ENCODE data around the gene OR11H7. TPM values are rescaled to one million over a fixed set of nuclear protein-coding genes. Genes with fewer than 3 reads are reported as not detected.
"Not testable (repeated sequence)": the region's sequence is repeated elsewhere in the genome, so short reads cannot be mapped to it uniquely, and the experiment has no call there.

OR11H7 gene
- total and polyA plus RNA-seq, 10 donors = not detected

- no peaks in the 10 kb centered on the region for H3K27me3 ChIP-seq (replicated peaks in 1 of 7)
- 50 to 61% (median 57%) methylated on average over 5 of the region's 5 CpGs for WGBS, 5 donors
- no peak overlapping the region for H3K27ac ChIP-seq
- TF ChIP-seq POLR2AphosphoS5 (IDR thresholded peaks at IDR 0.05) (no peak), POLR2A (IDR thresholded peaks at IDR 0.05) (no peak), CTCF (IDR thresholded peaks at IDR 0.05 in 8 of 11, conservative IDR thresholded peaks at IDR 0.05 in 3 of 11) (no peak)
- H3K36me3 ChIP-seq = no peaks in the 10 kb centered on the region
- H3K4me3 ChIP-seq = no peak overlapping the region
- intact Hi-C loops (cut with DNase I; ENCODE audit: low total_unique reads) = no loop called here
- no peaks in the 10 kb centered on the region for H3K9me3 ChIP-seq
- DNase-seq = no peak
- no peaks in the 10 kb centered on the region for H3K4me1 ChIP-seq
Observed at GRCh38 chr14:20184181-20184580, 44.6 kb upstream of the OR11H7 start.

- H3K27ac ChIP-seq = no peak within 1 kb of the TSS
- intact Hi-C loops (cut with DNase I; ENCODE audit: low total_unique reads) = no loop called here
- DNase-seq = no peak
- H3K36me3 ChIP-seq = no peaks in the 10 kb centered on the region
- no peak within 1 kb of the TSS for H3K4me3 ChIP-seq
- no peaks in the 10 kb centered on the region for H3K4me1 ChIP-seq
- H3K27me3 ChIP-seq (replicated peaks in 1 of 7) = no peaks in the 10 kb centered on the region
- TF ChIP-seq POLR2A (IDR thresholded peaks at IDR 0.05) (no peak), CTCF (IDR thresholded peaks at IDR 0.05 in 8 of 11, conservative IDR thresholded peaks at IDR 0.05 in 3 of 11) (no peak), POLR2AphosphoS5 (IDR thresholded peaks at IDR 0.05) (no peak)
- WGBS, 5 donors = 54 to 80% (median 74%) methylated on average over 1 of the region's 1 CpG
- H3K9me3 ChIP-seq = no peaks in the 10 kb centered on the region
Observed at GRCh38 chr14:20190596-20190995, 38.2 kb upstream of the OR11H7 start, which contains the start of gene OR11G2. TSS of gene OR11G2 (plus strand) at chr14:20190896. CDS start at chr14:20197438, 6,542 bp downstream.

- Histone ChIP-seq H3K36me3 (no peaks in the 10 kb centered on the region), H3K4me1 (no peaks in the 10 kb centered on the region), H3K27ac (no peak overlapping the region), H3K9me3 (no peaks in the 10 kb centered on the region), H3K4me3 (no peak overlapping the region), H3K27me3 (replicated peaks in 1 of 7) (no peaks in the 10 kb centered on the region)
- TF ChIP-seq CTCF (IDR thresholded peaks at IDR 0.05 in 8 of 11, conservative IDR thresholded peaks at IDR 0.05 in 3 of 11) = no peak
- no peak for TF ChIP-seq POLR2AphosphoS5 (IDR thresholded peaks at IDR 0.05)
- TF ChIP-seq POLR2A (IDR thresholded peaks at IDR 0.05) = no peak
- intact Hi-C loops (cut with DNase I; ENCODE audit: low total_unique reads) = no loop called here
- no peak for DNase-seq
- 77 to 91% (median 77%) methylated on average over 3 of the region's 3 CpGs for whole genome bisulfite sequencing, 5 donors
Observed at GRCh38 chr14:20191396-20191795, 37.4 kb upstream of the OR11H7 start.

GRCh38 chr14:20194101-20194500, 34.7 kb upstream of the OR11H7 start:
- Histone ChIP-seq H3K4me1 (no peaks in the 10 kb centered on the region), H3K9me3 (no peaks in the 10 kb centered on the region), H3K4me3 (no peak overlapping the region), H3K27me3 (replicated peaks in 1 of 7) (peaks cover 0 to 2% (median 0%) of the 10 kb centered on the region in 7 donors), H3K27ac (no peak overlapping the region), H3K36me3 (no peaks in the 10 kb centered on the region)
- no peak for DNase-seq
- no peak for TF ChIP-seq CTCF (IDR thresholded peaks at IDR 0.05 in 8 of 11, conservative IDR thresholded peaks at IDR 0.05 in 3 of 11)
- TF ChIP-seq POLR2AphosphoS5 (IDR thresholded peaks at IDR 0.05) = no peak
- no peak for TF ChIP-seq POLR2A (IDR thresholded peaks at IDR 0.05)
- intact Hi-C loops (cut with DNase I; ENCODE audit: low total_unique reads) = no loop called here

GRCh38 chr14:20195170-20195569, 33.6 kb upstream of the OR11H7 start:
- intact Hi-C loops (cut with DNase I; ENCODE audit: low total_unique reads) = not testable (repeated sequence)

More at GRCh38 chr14:20195170-20195569, 33.6 kb upstream of the OR11H7 start:
- H3K36me3 ChIP-seq, H3K27ac ChIP-seq, H3K4me3 ChIP-seq, DNase-seq, H3K4me1 ChIP-seq, H3K9me3 ChIP-seq: not testable (repeated sequence)
- WGBS, 5 donors = 64 to 84% (median 76%) methylated on average over 6 of the region's 6 CpGs
- peaks cover 0 to 11% (median 0%) of the 10 kb centered on the region in 7 donors for H3K27me3 ChIP-seq (replicated peaks in 1 of 7)

Measured in spleen (tissue), 11 donors.